Mesenchymal stem cell (in vitro differentiated cells and primary cell): Measurements from ENCODE around the gene KIF18A.

Experiments used
- DNase-seq: peaks from one replicate; pipeline ENCODE4 v3.0.0-alpha.2; 2013
- H2AFZ ChIP-seq: one replicate; pipeline ENCODE4 v1.6.1; 2013; ENCODE audit warnings: low read depth, mild to moderate bottlenecking, control low read depth, inconsistent platforms, low read length, moderate library complexity
- H2AK5ac ChIP-seq: 2 replicates; pipeline ENCODE4 v1.6.1; 2013; ENCODE audit warnings: low read length, moderate library complexity, mild to moderate bottlenecking, inconsistent platforms; ENCODE audit not compliant: severe bottlenecking
- H2BK120ac ChIP-seq: one replicate; pipeline ENCODE4 v1.6.1; 2013; ENCODE audit warnings: low read depth, mild to moderate bottlenecking, inconsistent platforms, low read length, moderate library complexity
- H2BK12ac ChIP-seq, 2 experiments: one replicate each; pipeline ENCODE4 v1.6.1; 2013; ENCODE audit warnings: inconsistent platforms in 2 of 2, low read length in 2 of 2, mild to moderate bottlenecking in 2 of 2, moderate library complexity in 2 of 2, control low read depth in 1 of 2
- H2BK15ac ChIP-seq: one replicate; pipeline ENCODE4 v1.6.1; 2013; ENCODE audit warnings: mild to moderate bottlenecking, low read depth, inconsistent platforms; ENCODE audit not compliant: poor library complexity, severe bottlenecking
- H2BK5ac ChIP-seq: 2 replicates; pipeline ENCODE4 v1.6.1; 2013; ENCODE audit warnings: low read depth, mild to moderate bottlenecking, low read length, control low read depth, inconsistent platforms; ENCODE audit not compliant: poor library complexity, severe bottlenecking
- H3K14ac ChIP-seq, 2 experiments: one replicate each; pipeline ENCODE4 v1.6.1; 2013; ENCODE audit warnings: inconsistent platforms in 2 of 2, low read length in 2 of 2, control low read depth in 1 of 2, mild to moderate bottlenecking in 1 of 2, moderate library complexity in 1 of 2
- H3K18ac ChIP-seq, 2 experiments: one replicate each; pipeline ENCODE4 v1.6.1; 2013; ENCODE audit warnings: inconsistent platforms in 2 of 2, low read length in 2 of 2, control low read depth in 1 of 2, low read depth in 1 of 2, mild to moderate bottlenecking in 1 of 2
- H3K23ac ChIP-seq, 2 experiments: one replicate each; pipeline ENCODE4 v1.6.1; 2013; ENCODE audit warnings: inconsistent platforms in 2 of 2, low read length in 2 of 2, mild to moderate bottlenecking in 2 of 2, moderate library complexity in 2 of 2, control low read depth in 1 of 2
- H3K27ac ChIP-seq: 2 replicates; pipeline ENCODE4 v1.5.1; 2013; ENCODE audit warnings: mild to moderate bottlenecking, moderate library complexity, low read length, control low read depth, inconsistent platforms; ENCODE audit not compliant: poor library complexity, severe bottlenecking
- H3K27me3 ChIP-seq, 2 experiments: 2 replicates each; pipeline versions ENCODE4 v1.6.1 to v1.7.0; 2013; ENCODE audit warnings: low read length in 2 of 2, mild to moderate bottlenecking in 2 of 2, moderate library complexity in 2 of 2, control low read depth in 1 of 2, inconsistent platforms in 1 of 2; ENCODE audit not compliant: control insufficient read depth in 1 of 2, insufficient read depth in 1 of 2
- H3K36me3 ChIP-seq, 2 experiments: 2 replicates each; pipeline versions ENCODE4 v1.6.1 to v1.7.0; 2013; ENCODE audit warnings: low read length in 2 of 2, control low read depth in 1 of 2, inconsistent platforms in 1 of 2, low read depth in 1 of 2, mild to moderate bottlenecking in 1 of 2; ENCODE audit not compliant: insufficient read depth in 2 of 2, control insufficient read depth in 1 of 2
- H3K4ac ChIP-seq, 2 experiments: one replicate each; pipeline ENCODE4 v1.6.1; 2013; ENCODE audit warnings: inconsistent platforms in 2 of 2, low read length in 2 of 2, mild to moderate bottlenecking in 2 of 2, moderate library complexity in 2 of 2, control low read depth in 1 of 2, low read depth in 1 of 2
- H3K4me1 ChIP-seq: 2 replicates; pipeline ENCODE4 v1.6.1; 2013; ENCODE audit warnings: low read depth, low read length, control low read depth; ENCODE audit not compliant: control insufficient read depth, insufficient read depth
- H3K4me2 ChIP-seq: 2 replicates; pipeline ENCODE4 v1.6.1; 2013; ENCODE audit warnings: low read length, mild to moderate bottlenecking, inconsistent platforms; ENCODE audit not compliant: poor library complexity, severe bottlenecking
- H3K4me3 ChIP-seq, 2 experiments: 2 replicates each; pipeline versions ENCODE4 v1.5.1 to v1.7.0; 2013; ENCODE audit warnings: low read length in 2 of 2, mild to moderate bottlenecking in 2 of 2, control low read depth in 1 of 2, low read depth in 1 of 2; ENCODE audit not compliant: insufficient read depth in 1 of 2
- H3K79me1 ChIP-seq: replicated peaks from 2 replicates; pipeline ENCODE4 v1.6.1; 2013; ENCODE audit warnings: mild to moderate bottlenecking, control low read depth, low read length, inconsistent platforms; ENCODE audit not compliant: poor library complexity, severe bottlenecking
- H3K9ac ChIP-seq: 2 replicates; pipeline ENCODE4 v1.7.0; 2013; ENCODE audit warnings: mild to moderate bottlenecking, low read length, moderate library complexity
- H3K9me3 ChIP-seq: 2 replicates; pipeline ENCODE4 v1.7.0; 2013; ENCODE audit warnings: mild to moderate bottlenecking, low read length; ENCODE audit not compliant: control insufficient read depth
- H4K8ac ChIP-seq: one replicate; pipeline ENCODE4 v1.6.1; 2013; ENCODE audit warnings: inconsistent platforms, mild to moderate bottlenecking, low read length, moderate library complexity
- H4K91ac ChIP-seq: one replicate; pipeline ENCODE4 v1.6.1; 2013; ENCODE audit warnings: mild to moderate bottlenecking, low read length, inconsistent platforms
- WGBS: methylation state at CpG from one replicate; pipeline ENCODE4 v1.1.7; 2013; ENCODE audit warnings: mixed read lengths; 5-methylcytosine and 5-hydroxymethylcytosine counted together

Gene KIF18A

GRCh38 chr11:27991736-27992135 lies 116.2 kb downstream of the KIF18A start:
- Histone ChIP-seq H3K79me1 (no peaks in the 10 kb centered on the region), H3K18ac (no peak overlapping the region), H2BK12ac (no peak overlapping the region), H2BK120ac (no peak overlapping the region), H3K23ac (no peak overlapping the region), H3K4ac (no peak overlapping the region), H3K27ac (no peak overlapping the region), H3K27me3 (no peaks in the 10 kb centered on the region), H2BK5ac (no peak overlapping the region), H2BK15ac (no peak overlapping the region), H3K9me3 (no peaks in the 10 kb centered on the region), H3K4me3 (no peak overlapping the region), H3K14ac (no peak overlapping the region), H4K91ac (no peak overlapping the region), H3K36me3 (no peaks in the 10 kb centered on the region), H4K8ac (no peak overlapping the region), H3K4me1 (no peaks in the 10 kb centered on the region), H2AK5ac (no peak overlapping the region), H3K4me2 (no peak overlapping the region), H3K9ac (no peak overlapping the region), H2AFZ (no peak overlapping the region)
- peak; percentile 59 for DNase-seq
- 84% methylated on average over 1 of the region's 1 CpG for WGBS

GRCh38 chr11:27977527-27977926 lies 130.4 kb downstream of the KIF18A start:
- H2BK5ac ChIP-seq = no peak overlapping the region
- WGBS = 100% methylated on average over 2 of the region's 2 CpGs
- H3K36me3 ChIP-seq = no peaks in the 10 kb centered on the region
- no peak overlapping the region for H3K18ac ChIP-seq
- H2AFZ ChIP-seq = no peak overlapping the region
- no peak overlapping the region for H2BK12ac ChIP-seq
- no peaks in the 10 kb centered on the region for H3K79me1 ChIP-seq
- no peaks in the 10 kb centered on the region for H3K27me3 ChIP-seq
- no peak overlapping the region for H4K8ac ChIP-seq
- no peak for DNase-seq
- H3K4me1 ChIP-seq = peaks cover 5% of the 10 kb centered on the region
- no peak overlapping the region for H3K4ac ChIP-seq
- H2BK15ac ChIP-seq = no peak overlapping the region
- peak overlapping the region; percentile 6 for H3K27ac ChIP-seq
- no peak overlapping the region for H4K91ac ChIP-seq
- no peak overlapping the region for H3K23ac ChIP-seq
- no peak overlapping the region for H3K4me3 ChIP-seq
- no peak overlapping the region for H2BK120ac ChIP-seq
- H2AK5ac ChIP-seq = no peak overlapping the region
- no peak overlapping the region for H3K4me2 ChIP-seq
- no peaks in the 10 kb centered on the region for H3K9me3 ChIP-seq
- no peak overlapping the region for H3K9ac ChIP-seq
- no peak overlapping the region for H3K14ac ChIP-seq

GRCh38 chr11:27977031-27977430 lies 130.9 kb downstream of the KIF18A start:
- no peak overlapping the region for H3K4ac ChIP-seq
- WGBS = 60% methylated on average over 3 of the region's 3 CpGs
- H3K9ac ChIP-seq = no peak overlapping the region
- H2BK12ac ChIP-seq = no peak overlapping the region
- no peak overlapping the region for H4K91ac ChIP-seq
- no peak overlapping the region for H3K23ac ChIP-seq
- H2AK5ac ChIP-seq = no peak overlapping the region
- H3K27ac ChIP-seq = peak overlapping the region; percentile 83
- H3K27me3 ChIP-seq = no peaks in the 10 kb centered on the region
- no peaks in the 10 kb centered on the region for H3K36me3 ChIP-seq
- H3K79me1 ChIP-seq = no peaks in the 10 kb centered on the region
- H3K4me3 ChIP-seq = no peak overlapping the region
- H2AFZ ChIP-seq = no peak overlapping the region
- no peak overlapping the region for H4K8ac ChIP-seq
- no peak overlapping the region for H2BK120ac ChIP-seq
- peaks cover 7% of the 10 kb centered on the region for H3K4me1 ChIP-seq
- no peaks in the 10 kb centered on the region for H3K9me3 ChIP-seq
- no peak overlapping the region for H2BK15ac ChIP-seq
- H3K14ac ChIP-seq = no peak overlapping the region
- H2BK5ac ChIP-seq = no peak overlapping the region
- no peak for DNase-seq
- H3K4me2 ChIP-seq = no peak overlapping the region
- no peak overlapping the region for H3K18ac ChIP-seq

GRCh38 chr11:27976262-27976661 lies 131.7 kb downstream of the KIF18A start:
- H3K4me2 ChIP-seq = no peak overlapping the region
- no peak overlapping the region for H3K4ac ChIP-seq
- H3K4me1 ChIP-seq = peaks cover 7% of the 10 kb centered on the region
- H2AK5ac ChIP-seq = no peak overlapping the region
- WGBS = 96% methylated on average over 3 of the region's 4 CpGs
- no peak overlapping the region for H4K8ac ChIP-seq
- no peaks in the 10 kb centered on the region for H3K79me1 ChIP-seq
- H3K27ac ChIP-seq = peak overlapping the region; percentile 59
- no peak overlapping the region for H2BK5ac ChIP-seq
- H3K14ac ChIP-seq = no peak overlapping the region
- H2AFZ ChIP-seq = no peak overlapping the region
- H2BK15ac ChIP-seq = no peak overlapping the region
- H3K9ac ChIP-seq = peak overlapping the region; percentile 49
- no peak for DNase-seq
- H2BK12ac ChIP-seq = no peak overlapping the region
- H3K4me3 ChIP-seq = no peak overlapping the region
- H3K18ac ChIP-seq = no peak overlapping the region
- H4K91ac ChIP-seq = no peak overlapping the region
- H3K9me3 ChIP-seq = no peaks in the 10 kb centered on the region
- no peaks in the 10 kb centered on the region for H3K27me3 ChIP-seq
- H3K23ac ChIP-seq = no peak overlapping the region
- H3K36me3 ChIP-seq = no peaks in the 10 kb centered on the region
- no peak overlapping the region for H2BK120ac ChIP-seq
